Karpas-422 (cell line): Measurements from ENCODE around the gene IFT25. TPM values are rescaled to one million over a fixed set of nuclear protein-coding genes. Genes with fewer than 3 reads are reported as not detected.
A peak's percentile ranks its signal among the peaks of the same experiment; 100 is the strongest.

Source experiments
- DNase-seq: peaks from one replicate; pipeline ENCODE4 v3.0.0-alpha.2; 2015
- H2AFZ ChIP-seq: fragments of 200-600 bp; sonication (generic); 2 replicates; pipeline ENCODE4 v1.6.1; 2014; ENCODE audit warnings: antibody characterized with exemption, low read length, mixed read lengths
- H3K27ac ChIP-seq: fragments of 200-600 bp; sonication (generic); 2 replicates; pipeline ENCODE4 v1.5.1; 2014; ENCODE audit warnings: mild to moderate bottlenecking, low read length, moderate library complexity
- H3K27me3 ChIP-seq: fragments of 200-600 bp; sonication (generic); 2 replicates; pipeline ENCODE4 v1.6.1; 2014; ENCODE audit warnings: low read length, mixed read lengths
- H3K36me3 ChIP-seq: fragments of 200-600 bp; sonication (generic); 2 replicates; pipeline ENCODE4 v1.6.1; 2014; ENCODE audit warnings: low read length, mixed read lengths; ENCODE audit not compliant: insufficient read depth
- H3K4me1 ChIP-seq: fragments of 200-600 bp; sonication (generic); 2 replicates; pipeline ENCODE4 v1.6.1; 2014; ENCODE audit warnings: mild to moderate bottlenecking, low read length, mixed read lengths
- H3K4me2 ChIP-seq: fragments of 200-600 bp; sonication (generic); 2 replicates; pipeline ENCODE4 v1.6.1; 2014; ENCODE audit warnings: low read length, low read depth, mild to moderate bottlenecking; ENCODE audit not compliant: poor library complexity, severe bottlenecking
- H3K4me3 ChIP-seq: fragments of 200-600 bp; sonication (generic); 2 replicates; pipeline ENCODE4 v1.5.1; 2014; ENCODE audit warnings: mild to moderate bottlenecking, antibody characterized with exemption, low read length, mixed read lengths
- H3K79me2 ChIP-seq: fragments of 200-600 bp; sonication (generic); 2 replicates; pipeline ENCODE4 v1.6.1; 2014; ENCODE audit warnings: mild to moderate bottlenecking, low read length, mixed read lengths
- H3K9ac ChIP-seq: fragments of 200-600 bp; sonication (generic); 2 replicates; pipeline ENCODE4 v1.6.0; 2014; ENCODE audit warnings: low read length
- H3K9me2 ChIP-seq: fragments of 200-600 bp; sonication (generic), shearing (Covaris generic); replicated peaks from 2 replicates; pipeline ENCODE4 v1.6.0; 2014; ENCODE audit warnings: mild to moderate bottlenecking, low read length, moderate library complexity; ENCODE audit not compliant: insufficient read depth
- H3K9me3 ChIP-seq: fragments of 300-700, 200-600 bp; sonication (generic); 2 replicates; pipeline ENCODE4 v1.6.1; 2014; ENCODE audit warnings: low read length, mixed read lengths
- H4K20me1 ChIP-seq: fragments of 200-600 bp; sonication (generic); 2 replicates; pipeline ENCODE4 v1.6.1; 2014; ENCODE audit warnings: mild to moderate bottlenecking, antibody characterized with exemption, low read length, low read depth; ENCODE audit not compliant: insufficient read depth
- total RNA-seq: library from RNA; depleted of rRNA; stranded (reverse); fragments of >200 nt; shearing (Covaris generic); gene quantifications from 2 replicates; pipeline ENCODE4 v1.2.3, GENCODE V29; 2014; ENCODE audit warnings: low replicate concordance

The IFT25 gene
- total RNA-seq, 1 experiment from 2014 or later: 102 TPM

DNA sequence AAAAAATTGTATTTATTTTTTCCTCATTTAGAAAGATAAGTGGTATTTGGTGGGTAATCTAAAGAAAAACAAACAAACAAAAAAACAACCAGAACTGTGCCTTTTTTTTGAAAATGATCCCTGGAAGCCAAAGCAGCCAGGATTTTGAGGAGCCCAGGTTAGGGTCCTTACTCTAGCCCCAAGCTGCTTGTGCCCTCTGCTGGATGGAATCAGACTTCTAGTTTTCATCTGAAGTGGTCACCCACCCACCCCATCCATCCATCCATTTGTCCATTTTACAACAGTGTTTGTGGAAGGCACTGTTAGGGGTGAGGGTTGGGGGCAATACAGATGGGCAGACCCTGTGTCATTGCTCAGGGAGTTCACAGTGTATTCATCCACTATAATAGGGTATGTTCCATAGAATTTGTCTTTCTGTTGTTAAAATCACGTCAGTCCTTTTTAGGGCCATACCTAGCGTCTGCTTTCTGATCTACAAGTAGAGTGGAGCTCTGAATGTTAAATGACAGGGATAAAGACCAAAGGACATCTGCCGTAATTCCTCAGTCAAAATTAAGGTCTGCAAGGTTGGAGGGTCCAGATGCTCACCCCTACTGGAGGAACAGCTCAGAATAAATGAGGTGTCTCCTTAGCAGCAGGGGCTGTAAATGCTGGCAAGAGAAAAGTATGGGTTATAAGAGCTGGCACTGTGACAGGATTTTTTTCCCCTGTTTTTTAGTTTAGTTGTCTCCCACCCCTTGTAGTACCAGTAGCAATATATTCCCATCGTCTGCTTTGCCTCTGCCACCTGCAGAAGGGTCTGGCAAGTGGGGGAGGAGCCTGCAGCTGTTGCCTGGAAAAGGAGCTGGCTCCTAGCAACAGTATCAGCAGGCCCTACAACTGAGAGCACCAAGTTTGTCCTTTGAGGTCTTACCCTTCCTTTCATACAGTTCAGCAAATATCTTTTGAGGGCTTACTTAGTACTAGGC, 3.8 kb upstream of the IFT25 start:
- H3K9ac ChIP-seq: no peak overlapping the region
- H3K36me3 ChIP-seq: peaks cover 27% of the 10 kb centered on the region; the same call in 1 of the 2 replicates
- peak; percentile 78 for DNase-seq
- H3K27me3 ChIP-seq: no peaks in the 10 kb centered on the region
- no peak overlapping the region for H2AFZ ChIP-seq
- peaks cover 34% of the 10 kb centered on the region for H3K4me1 ChIP-seq
- no peaks in the 10 kb centered on the region for H3K9me2 ChIP-seq
- no peaks in the 10 kb centered on the region for H3K9me3 ChIP-seq
- no peak overlapping the region for H3K4me3 ChIP-seq
- H4K20me1 ChIP-seq: no peaks in the 10 kb centered on the region
- H3K27ac ChIP-seq: peak overlapping the region; percentile 75; the same call in 1 of the 2 replicates
- peak overlapping the region; percentile 87 for H3K4me2 ChIP-seq
- H3K79me2 ChIP-seq: peaks cover 81% of the 10 kb centered on the region

DNA sequence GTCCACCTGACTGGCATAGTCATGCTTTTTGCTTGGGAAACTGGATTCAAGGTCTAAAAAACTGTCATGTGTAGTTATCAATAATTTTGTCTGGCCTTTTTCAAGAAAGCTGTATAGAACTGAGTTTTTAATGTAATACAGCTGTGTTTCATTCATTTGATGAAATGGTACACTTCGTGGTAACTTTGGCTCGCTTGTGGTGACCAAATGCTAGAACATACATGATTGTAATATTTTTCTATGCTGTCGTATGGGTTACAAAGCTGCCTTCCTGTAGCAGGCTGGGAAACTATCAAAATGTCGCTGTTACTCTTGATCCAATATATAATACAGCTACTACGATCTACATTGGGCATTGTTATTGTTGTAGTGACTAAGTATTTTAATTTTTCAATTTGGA, 2.8 kb upstream of the IFT25 start:
- Histone ChIP-seq H3K9ac (peak overlapping the region; percentile 85; the same call in 1 of the 2 replicates), H3K4me1 (peaks cover 44% of the 10 kb centered on the region), H3K79me2 (peaks cover 86% of the 10 kb centered on the region), H3K27ac (peak overlapping the region; percentile 75), H3K4me2 (peak overlapping the region; percentile 87), H3K9me3 (no peaks in the 10 kb centered on the region), H3K9me2 (no peaks in the 10 kb centered on the region), H3K27me3 (no peaks in the 10 kb centered on the region), H4K20me1 (no peaks in the 10 kb centered on the region), H2AFZ (no peak overlapping the region), H3K36me3 (peaks cover 19% of the 10 kb centered on the region; the same call in 1 of the 2 replicates), H3K4me3 (no peak overlapping the region)
- DNase-seq: no peak

DNA sequence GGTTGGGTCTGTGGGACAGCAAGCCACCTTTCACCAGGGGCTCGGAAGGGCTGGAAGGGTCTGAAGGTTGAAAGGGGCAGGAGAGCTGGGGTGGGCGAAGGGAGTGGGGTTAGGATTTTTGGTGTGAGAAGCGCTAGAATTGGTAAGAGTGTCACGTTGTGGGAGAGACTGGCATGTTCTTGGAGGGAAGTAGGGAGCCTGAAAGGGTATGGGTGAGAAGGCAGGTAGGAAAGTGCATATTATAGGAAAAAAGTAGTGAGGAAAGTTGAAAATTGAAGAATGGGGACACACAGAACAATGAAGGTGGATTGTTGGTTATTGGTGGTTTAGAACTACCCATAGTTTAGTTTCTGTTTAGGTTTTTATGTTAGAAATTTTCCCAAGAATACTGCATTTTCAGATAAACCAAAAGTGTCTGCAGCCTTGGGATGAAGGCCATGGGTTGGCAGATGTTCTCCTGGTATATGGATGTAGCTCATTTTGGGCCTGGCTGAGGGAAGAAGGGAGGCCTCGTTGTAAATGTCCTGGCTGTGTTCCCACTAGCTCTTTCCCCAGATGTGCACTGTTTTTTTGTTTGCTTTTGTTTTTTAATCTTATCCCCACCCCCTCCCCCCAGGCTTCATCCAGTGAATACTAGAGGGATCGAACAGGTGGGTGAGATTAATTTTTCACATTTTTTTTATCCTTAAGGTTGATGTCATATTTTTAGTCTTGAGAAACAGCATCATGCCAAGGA, 1.8 kb upstream of the IFT25 start:
- Histone ChIP-seq H3K9ac (peak overlapping the region; percentile 85), H3K4me3 (peak overlapping the region; percentile 79)
- DNase-seq: no peak

DNA sequence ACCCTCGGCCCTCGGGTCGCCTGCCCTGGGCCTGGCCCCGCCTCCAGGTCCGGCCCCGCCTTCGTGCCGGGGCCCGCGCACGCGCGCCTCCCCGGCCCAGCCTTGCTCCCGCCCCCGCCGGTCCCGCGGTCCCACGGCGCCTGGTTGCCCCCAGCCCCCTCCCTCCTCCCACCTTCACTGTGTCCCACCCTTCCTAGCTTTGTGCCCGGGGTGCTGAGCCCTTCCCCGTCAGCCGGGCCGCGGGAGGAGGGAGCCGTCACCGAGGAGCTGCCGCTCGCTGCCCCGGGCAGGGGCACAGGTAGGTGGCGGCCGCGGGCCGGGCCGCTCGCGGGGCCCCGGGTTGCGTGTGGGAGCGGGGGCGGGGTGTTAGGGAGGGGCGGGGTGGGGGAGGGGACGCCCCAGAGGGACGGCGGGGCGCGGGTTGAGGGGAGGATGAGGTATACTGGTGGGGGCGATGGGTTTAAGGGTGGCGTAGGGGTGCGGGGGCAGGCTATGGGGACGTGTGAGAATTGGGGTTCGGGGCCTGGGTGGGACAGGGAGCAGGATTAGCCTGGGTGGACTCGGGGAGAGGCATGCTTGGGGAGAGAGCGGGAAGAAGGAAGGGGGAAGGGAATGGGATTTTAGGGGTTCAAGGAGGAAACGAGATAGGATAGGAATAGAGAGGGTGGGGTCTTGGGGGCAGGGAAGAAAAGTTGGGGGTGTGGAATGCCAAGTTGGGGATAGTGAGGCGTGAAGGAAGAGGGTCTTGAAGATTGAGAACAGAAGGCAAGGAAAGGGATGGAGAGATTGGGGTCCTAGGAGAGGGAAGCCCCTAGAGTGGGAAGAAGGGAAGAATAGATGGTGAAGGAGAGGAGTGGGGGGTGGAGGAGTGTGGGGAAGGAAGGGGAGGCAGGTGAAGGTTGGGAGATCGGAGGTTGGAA, 1.0 kb upstream of the IFT25 start, which contains the start of gene LRRC42:
Gene LRRC42 (plus strand): TSS at position 99 of the 920 bp plus-strand sequence. CDS start 5,650 bp downstream, outside the sequence.
- peaks cover 89% of the 10 kb centered on the region for H3K79me2 ChIP-seq
- H3K4me1 ChIP-seq: peaks cover 57% of the 10 kb centered on the region
- peak within 1 kb of the TSS; percentile 68; the same call in 1 of the 2 replicates for H2AFZ ChIP-seq
- H3K36me3 ChIP-seq: peaks cover 10% of the 10 kb centered on the region; the same call in 1 of the 2 replicates
- no peaks in the 10 kb centered on the region for H4K20me1 ChIP-seq
- H3K4me2 ChIP-seq: peak within 1 kb of the TSS; percentile 87
- H3K9ac ChIP-seq: peak within 1 kb of the TSS; percentile 85
- H3K27ac ChIP-seq: peak within 1 kb of the TSS; percentile 76
- H3K9me2 ChIP-seq: no peaks in the 10 kb centered on the region
- no peaks in the 10 kb centered on the region for H3K27me3 ChIP-seq
- no peak for DNase-seq
- peak within 1 kb of the TSS; percentile 81 for H3K4me3 ChIP-seq
- no peaks in the 10 kb centered on the region for H3K9me3 ChIP-seq

More for the DNA sequence above, 1.8 kb upstream of the IFT25 start:
- Histone ChIP-seq H3K27ac (peak overlapping the region; percentile 75), H3K36me3 (peaks cover 15% of the 10 kb centered on the region; the same call in 1 of the 2 replicates), H2AFZ (no peak overlapping the region), H3K9me3 (no peaks in the 10 kb centered on the region), H3K27me3 (no peaks in the 10 kb centered on the region), H3K4me1 (peaks cover 52% of the 10 kb centered on the region), H3K79me2 (peaks cover 89% of the 10 kb centered on the region), H3K9me2 (no peaks in the 10 kb centered on the region), H3K4me2 (peak overlapping the region; percentile 87), H4K20me1 (no peaks in the 10 kb centered on the region)

DNA sequence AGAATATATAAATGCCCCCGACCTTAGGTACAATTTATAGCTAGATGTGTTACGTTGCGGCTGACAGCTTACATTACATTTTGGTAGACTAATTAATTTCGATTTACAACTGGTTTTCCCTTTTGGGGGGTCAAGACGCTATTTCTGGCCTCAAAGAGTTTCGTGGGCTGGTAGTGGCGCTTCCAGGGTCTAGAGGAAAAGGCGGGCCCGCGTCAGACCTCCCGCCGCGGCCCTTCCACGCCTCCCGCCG, 391 bp downstream of the IFT25 start:
- H4K20me1 ChIP-seq: no peaks in the 10 kb centered on the region
- H3K36me3 ChIP-seq: peaks cover 10% of the 10 kb centered on the region; the same call in 1 of the 2 replicates
- DNase-seq: no peak
- peak overlapping the region; percentile 78 for H3K4me2 ChIP-seq
- peak overlapping the region; percentile 68; the same call in 1 of the 2 replicates for H2AFZ ChIP-seq
- no peaks in the 10 kb centered on the region for H3K27me3 ChIP-seq
- H3K27ac ChIP-seq: peak overlapping the region; percentile 76
- peaks cover 57% of the 10 kb centered on the region for H3K4me1 ChIP-seq
- H3K79me2 ChIP-seq: peaks cover 85% of the 10 kb centered on the region
- no peaks in the 10 kb centered on the region for H3K9me3 ChIP-seq
- H3K4me3 ChIP-seq: peak overlapping the region; percentile 81
- H3K9me2 ChIP-seq: no peaks in the 10 kb centered on the region
- peak overlapping the region; percentile 81 for H3K9ac ChIP-seq

DNA sequence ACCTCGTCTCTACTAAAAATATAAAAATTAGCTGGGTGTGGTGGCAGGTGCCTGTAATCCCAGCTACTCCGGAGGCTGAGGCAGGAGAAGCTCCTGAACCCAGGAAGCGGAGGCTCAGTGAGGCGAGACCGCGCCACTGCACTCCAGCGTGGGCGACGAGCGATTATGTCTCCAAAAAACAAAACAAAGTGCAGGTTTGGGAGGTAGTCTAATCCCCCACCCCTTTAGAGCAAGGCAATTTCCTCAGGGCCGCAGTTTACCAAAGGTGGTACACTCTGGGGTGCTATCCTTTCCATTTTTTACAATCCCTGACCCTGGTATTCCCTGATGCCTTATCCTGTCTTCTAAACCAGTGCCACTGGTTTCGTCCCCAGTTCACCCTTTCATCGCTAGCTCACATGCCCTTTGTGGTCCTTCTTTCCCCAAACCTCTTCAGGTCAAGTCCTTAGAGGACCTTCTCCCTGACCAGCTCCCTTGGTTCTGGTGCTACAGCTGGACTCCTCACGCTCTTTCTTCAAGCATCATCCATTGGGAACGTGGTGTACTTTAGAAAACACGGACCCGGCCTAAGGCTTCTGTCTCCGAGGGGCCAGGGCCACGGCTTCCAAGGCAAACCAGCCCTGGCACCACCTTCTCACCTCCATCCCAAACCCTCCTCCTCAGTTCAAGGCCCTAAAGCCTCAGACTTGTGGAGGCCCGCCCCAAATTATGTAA, 873 bp downstream of the IFT25 start:
- Histone ChIP-seq H3K27ac (peak overlapping the region; percentile 76), H2AFZ (peak overlapping the region; percentile 68; the same call in 1 of the 2 replicates), H3K9me3 (no peaks in the 10 kb centered on the region), H3K9ac (peak overlapping the region; percentile 81), H3K4me1 (peaks cover 54% of the 10 kb centered on the region), H3K9me2 (no peaks in the 10 kb centered on the region), H4K20me1 (no peaks in the 10 kb centered on the region), H3K36me3 (peaks cover 10% of the 10 kb centered on the region; the same call in 1 of the 2 replicates), H3K4me2 (peak overlapping the region; percentile 78), H3K4me3 (peak overlapping the region; percentile 81), H3K79me2 (peaks cover 85% of the 10 kb centered on the region), H3K27me3 (no peaks in the 10 kb centered on the region)
- DNase-seq: no peak

DNA sequence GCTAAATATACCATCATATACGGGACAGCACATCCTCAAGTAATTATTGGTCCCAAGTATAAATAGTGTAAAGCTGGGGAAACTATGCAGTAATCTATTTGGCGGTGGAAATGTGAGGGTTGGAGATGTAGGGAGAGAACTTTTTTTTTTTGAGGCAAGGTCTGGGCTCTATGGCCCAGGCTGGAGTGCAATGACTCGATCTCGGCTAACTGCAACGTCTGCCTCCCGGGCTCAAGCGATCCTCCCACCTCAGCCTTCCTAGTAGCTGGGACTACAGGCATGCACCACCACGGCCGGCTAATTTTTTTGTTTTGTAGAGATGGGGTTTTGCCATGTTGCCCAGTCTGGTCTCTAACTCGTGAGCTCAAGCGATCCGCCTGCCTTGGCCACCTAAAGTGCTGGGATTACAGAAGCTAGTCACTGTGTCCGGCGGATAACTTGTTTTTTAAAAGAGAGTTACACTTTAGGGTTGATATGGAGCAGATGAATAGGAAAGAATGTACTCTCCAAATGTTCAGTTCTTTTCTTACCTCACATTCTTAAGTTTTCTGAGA, 1.9 kb downstream of the IFT25 start:
- H3K36me3 ChIP-seq: peaks cover 15% of the 10 kb centered on the region; the same call in 1 of the 2 replicates
- peak overlapping the region; percentile 22; the same call in 1 of the 2 replicates for H3K27ac ChIP-seq
- H3K27me3 ChIP-seq: no peaks in the 10 kb centered on the region
- H3K4me1 ChIP-seq: peaks cover 45% of the 10 kb centered on the region
- no peaks in the 10 kb centered on the region for H4K20me1 ChIP-seq
- H3K4me2 ChIP-seq: peak overlapping the region; percentile 78
- no peak overlapping the region for H2AFZ ChIP-seq
- peaks cover 80% of the 10 kb centered on the region for H3K79me2 ChIP-seq
- H3K4me3 ChIP-seq: peak overlapping the region; percentile 81; the same call in 1 of the 2 replicates
- DNase-seq: no peak
- no peaks in the 10 kb centered on the region for H3K9me3 ChIP-seq
- H3K9ac ChIP-seq: no peak overlapping the region
- H3K9me2 ChIP-seq: no peaks in the 10 kb centered on the region
